Measurements from ENCODE around the gene TBC1D23.
A peak's percentile ranks its signal among the peaks of the same experiment; 100 is the strongest.
"Not testable (repeated sequence)": the region's sequence is repeated elsewhere in the genome, so short reads cannot be mapped to it uniquely, and the experiment has no call there.

TBC1D23 gene

GRCh38 chr3:100299016-100299415, 38.2 kb downstream of the TBC1D23 start:
- no peak for DNase-seq (ENCODE audit: low spot score)

- DNase-seq (ENCODE audit: low spot score): no peak
These were observed 45.9 kb downstream of the TBC1D23 start for GRCh38 chr3:100306695-100307094.

- no peak for DNase-seq (ENCODE audit: low spot score)
These were observed 49.7 kb downstream of the TBC1D23 start for GRCh38 chr3:100310355-100310965.

GRCh38 chr3:100311011-100311410, 50.2 kb downstream of the TBC1D23 start:
- no peak for DNase-seq (ENCODE audit: low spot score)

GRCh38 chr3:100316641-100317069, 55.9 kb downstream of the TBC1D23 start:
- peak; percentile 30 for DNase-seq (ENCODE audit: low spot score)

GRCh38 chr3:100317912-100318311, 57.1 kb downstream of the TBC1D23 start:
- no peak for DNase-seq (ENCODE audit: low spot score)

- DNase-seq (ENCODE audit: low spot score): no peak
These were observed 59.2 kb downstream of the TBC1D23 start for GRCh38 chr3:100319951-100320350.

GRCh38 chr3:100324044-100324443, 63.3 kb downstream of the TBC1D23 start:
- DNase-seq (ENCODE audit: low spot score): no peak

GRCh38 chr3:100325827-100326226, 65.0 kb downstream of the TBC1D23 start:
- DNase-seq (ENCODE audit: low spot score): no peak

- DNase-seq (ENCODE audit: low spot score): not testable (repeated sequence)
These were observed 66.6 kb downstream of the TBC1D23 start for GRCh38 chr3:100327377-100327776.

- no peak for DNase-seq (ENCODE audit: low spot score)
These were observed 69.2 kb downstream of the TBC1D23 start for GRCh38 chr3:100329800-100330489.

GRCh38 chr3:100330651-100331050, 69.9 kb downstream of the TBC1D23 start:
- no peak for DNase-seq (ENCODE audit: low spot score)

GRCh38 chr3:100331660-100332059, 70.9 kb downstream of the TBC1D23 start:
- no peak for DNase-seq (ENCODE audit: low spot score)

- DNase-seq (ENCODE audit: low spot score): no peak
These were observed 72.3 kb downstream of the TBC1D23 start for GRCh38 chr3:100333051-100333450.

- no peak for DNase-seq (ENCODE audit: low spot score)
These were observed 73.2 kb downstream of the TBC1D23 start for GRCh38 chr3:100333970-100334487.

GRCh38 chr3:100334488-100335351, 73.9 kb downstream of the TBC1D23 start, which contains the start of gene NIT2:
NIT2 (plus strand) TSS chr3:100334757; CDS start chr3:100334792, 35 bp downstream.
- DNase-seq (ENCODE audit: low spot score): peak; percentile 70

- no peak for DNase-seq (ENCODE audit: low spot score)
These were observed 74.6 kb downstream of the TBC1D23 start for GRCh38 chr3:100335434-100335833.

GRCh38 chr3:100336229-100336628, 75.4 kb downstream of the TBC1D23 start:
- not testable (repeated sequence) for DNase-seq (ENCODE audit: low spot score)

- no peak for DNase-seq (ENCODE audit: low spot score)
These were observed 78.1 kb downstream of the TBC1D23 start for GRCh38 chr3:100338911-100339310.

GRCh38 chr3:100339786-100340185, 79.0 kb downstream of the TBC1D23 start:
- DNase-seq (ENCODE audit: low spot score): no peak

- no peak for DNase-seq (ENCODE audit: low spot score)
These were observed 79.7 kb downstream of the TBC1D23 start for GRCh38 chr3:100340527-100340926.

- no peak for DNase-seq (ENCODE audit: low spot score)
These were observed 87.9 kb downstream of the TBC1D23 start for GRCh38 chr3:100348727-100349126.
